Raji (cell line): ENCODE data around the gene TUBGCP2.

Experiments used
- POLR2A ChIP-seq: IDR thresholded peaks from 2 replicates; pipeline ENCODE4 v1.6.1; 2011; ENCODE audit warnings: low read depth, low read length, control low read depth; ENCODE audit not compliant: insufficient read depth

The TUBGCP2 gene

GRCh38 chr10:133299224-133299623 lies 9.4 kb downstream of the TUBGCP2 start:
- TF ChIP-seq POLR2A = no peak

GRCh38 chr10:133298466-133298865 lies 10.2 kb downstream of the TUBGCP2 start:
- TF ChIP-seq POLR2A = no peak

GRCh38 chr10:133297504-133297903 lies 11.2 kb downstream of the TUBGCP2 start:
- TF ChIP-seq POLR2A = no peak

GRCh38 chr10:133295426-133296320 lies 13.0 kb downstream of the TUBGCP2 start:
- TF ChIP-seq POLR2A = no peak

GRCh38 chr10:133294189-133294588 lies 14.5 kb downstream of the TUBGCP2 start:
- TF ChIP-seq POLR2A = no peak

GRCh38 chr10:133293810-133294119 lies 14.9 kb downstream of the TUBGCP2 start:
- no peak for TF ChIP-seq POLR2A

- no peak for TF ChIP-seq POLR2A
Measured at GRCh38 chr10:133292919-133293809, 15.5 kb downstream of the TUBGCP2 start.

- TF ChIP-seq POLR2A = no peak
Measured at GRCh38 chr10:133289761-133290160, 18.9 kb downstream of the TUBGCP2 start.

- no peak for TF ChIP-seq POLR2A
Measured at GRCh38 chr10:133287832-133288500, 20.7 kb downstream of the TUBGCP2 start.

GRCh38 chr10:133286366-133286765 lies 22.3 kb downstream of the TUBGCP2 start:
- TF ChIP-seq POLR2A = no peak

- TF ChIP-seq POLR2A = no peak
Measured at GRCh38 chr10:133285217-133285616, 23.5 kb downstream of the TUBGCP2 start.

- no peak for TF ChIP-seq POLR2A
Measured at GRCh38 chr10:133283931-133284330, 24.7 kb downstream of the TUBGCP2 start.

- no peak for TF ChIP-seq POLR2A
Measured at GRCh38 chr10:133282846-133283390, 25.8 kb downstream of the TUBGCP2 start.

GRCh38 chr10:133281628-133282372 lies 26.9 kb downstream of the TUBGCP2 start:
- no peak for TF ChIP-seq POLR2A

GRCh38 chr10:133281084-133281483 lies 27.6 kb downstream of the TUBGCP2 start:
- TF ChIP-seq POLR2A = no peak
